MM.1S (cell line): Measurements from ENCODE around the gene CCR2.

Experiments used
- DNase-seq: peaks from one replicate; pipeline ENCODE4 v3.0.0-alpha.2; 2015
- H2AFZ ChIP-seq: fragments of 300-600 bp; sonication (generic); 2 replicates; pipeline ENCODE4 v1.6.0; 2016; ENCODE audit warnings: antibody characterized with exemption, low read length
- H3F3A ChIP-seq: fragments of 300-600 bp; sonication (generic); 2 replicates; pipeline ENCODE4 v1.6.1; 2016; ENCODE audit warnings: mild to moderate bottlenecking, antibody characterized with exemption, low read length, moderate library complexity, mixed read lengths; ENCODE audit not compliant: insufficient read depth
- H3K27ac ChIP-seq: fragments of 300-600 bp; sonication (generic); 2 replicates; pipeline ENCODE4 v1.5.1; 2016; ENCODE audit warnings: mild to moderate bottlenecking, low read length
- H3K27me3 ChIP-seq: fragments of 300-600 bp; sonication (generic); replicated peaks from 2 replicates; pipeline ENCODE4 v1.6.0; 2016; ENCODE audit warnings: low read length; ENCODE audit not compliant: insufficient read depth
- H3K36me3 ChIP-seq: fragments of 300-600 bp; sonication (generic); replicated peaks from 2 replicates; pipeline ENCODE4 v1.6.1; 2016; ENCODE audit warnings: mild to moderate bottlenecking, low read length, mixed read lengths; ENCODE audit not compliant: insufficient read depth
- H3K4me1 ChIP-seq: fragments of 300-600 bp; sonication (generic); 2 replicates; pipeline ENCODE4 v1.6.1; 2016; ENCODE audit warnings: low read length, mixed read lengths
- H3K4me2 ChIP-seq: fragments of 300-600 bp; sonication (generic); 2 replicates; pipeline ENCODE4 v1.6.0; 2016; ENCODE audit warnings: low read depth, low read length
- H3K4me3 ChIP-seq: fragments of 300-600 bp; sonication (generic); 2 replicates; pipeline ENCODE4 v1.5.1; 2016; ENCODE audit warnings: low read length, mixed read lengths
- H3K79me2 ChIP-seq: fragments of 300-600 bp; sonication (generic); 2 replicates; pipeline ENCODE4 v1.6.1; 2016; ENCODE audit warnings: mixed run types, low read length, mixed read lengths
- H3K9ac ChIP-seq: fragments of 300-600 bp; sonication (generic); 2 replicates; pipeline ENCODE4 v1.6.1; 2016; ENCODE audit warnings: low read length, mixed read lengths
- H3K9me2 ChIP-seq: fragments of 300-600 bp; sonication (generic); replicated peaks from 2 replicates; pipeline ENCODE4 v1.6.1; 2016; ENCODE audit warnings: mild to moderate bottlenecking, low read length, mixed read lengths; ENCODE audit not compliant: insufficient read depth
- H3K9me3 ChIP-seq: fragments of 300-600 bp; sonication (generic); replicated peaks from 2 replicates; pipeline ENCODE4 v1.6.1; 2016; ENCODE audit warnings: mild to moderate bottlenecking, low read length, mixed read lengths; ENCODE audit not compliant: insufficient read depth
- H4K20me1 ChIP-seq: fragments of 300-600 bp; sonication (generic); 2 replicates; pipeline ENCODE4 v1.6.1; 2016; ENCODE audit warnings: mild to moderate bottlenecking, low read length, moderate library complexity, mixed read lengths; ENCODE audit not compliant: insufficient read depth
- CTCF ChIP-seq: fragments of 300-600 bp; sonication (generic); IDR thresholded peaks from 2 replicates; pipeline ENCODE4 v1.5.1; 2016; ENCODE audit warnings: antibody characterized with exemption, low read length, mixed read lengths
- EZH2 ChIP-seq: fragments of 300-600 bp; sonication (generic); optimal IDR thresholded peaks from 2 replicates; pipeline ENCODE3; 2017; ENCODE audit warnings: low read depth, mild to moderate bottlenecking, antibody characterized with exemption, low read length, mixed read lengths
- EZH2phosphoT487 ChIP-seq: fragments of 300-600 bp; sonication (generic); IDR thresholded peaks from 2 replicates; pipeline ENCODE4 v1.6.1; 2018; ENCODE audit warnings: antibody characterized with exemption, low read length

Gene CCR2

GRCh38 chr3:46393011-46393410 is 39.1 kb downstream of the CCR2 start:
- Histone ChIP-seq H3K9me2 (no peaks in the 10 kb centered on the region), H3K27me3 (no peaks in the 10 kb centered on the region), H3K4me1 (peaks cover 73% of the 10 kb centered on the region), H3K9ac (no peak overlapping the region), H3K4me3 (no peak overlapping the region), H3K9me3 (no peaks in the 10 kb centered on the region), H3K4me2 (no peak overlapping the region), H2AFZ (no peak overlapping the region), H3F3A (peaks cover 30% of the 10 kb centered on the region), H4K20me1 (no peaks in the 10 kb centered on the region), H3K27ac (peak overlapping the region; percentile 69; the same call in 1 of the 2 replicates), H3K36me3 (no peaks in the 10 kb centered on the region), H3K79me2 (no peaks in the 10 kb centered on the region)
- TF ChIP-seq EZH2 (no peak), CTCF (no peak), EZH2phosphoT487 (no peak)
- DNase-seq: no peak

- Histone ChIP-seq H3K27me3 (no peaks in the 10 kb centered on the region), H3K9me2 (no peaks in the 10 kb centered on the region), H3K79me2 (no peaks in the 10 kb centered on the region), H3K4me3 (no peak overlapping the region), H3K4me2 (peak overlapping the region; percentile 2; the same call in 1 of the 2 replicates), H3F3A (peaks cover 30% of the 10 kb centered on the region), H3K9me3 (no peaks in the 10 kb centered on the region), H2AFZ (0 out of 2 replicates have a peak overlapping the region, but pooled peaks have one; percentile 0), H3K9ac (no peak overlapping the region), H3K36me3 (no peaks in the 10 kb centered on the region), H4K20me1 (no peaks in the 10 kb centered on the region), H3K27ac (peak overlapping the region; percentile 69), H3K4me1 (peaks cover 76% of the 10 kb centered on the region)
- TF ChIP-seq EZH2phosphoT487: no peak
- peak; percentile 70 for DNase-seq
These were observed 39.9 kb downstream of the CCR2 start for GRCh38 chr3:46393554-46394434.

DNA sequence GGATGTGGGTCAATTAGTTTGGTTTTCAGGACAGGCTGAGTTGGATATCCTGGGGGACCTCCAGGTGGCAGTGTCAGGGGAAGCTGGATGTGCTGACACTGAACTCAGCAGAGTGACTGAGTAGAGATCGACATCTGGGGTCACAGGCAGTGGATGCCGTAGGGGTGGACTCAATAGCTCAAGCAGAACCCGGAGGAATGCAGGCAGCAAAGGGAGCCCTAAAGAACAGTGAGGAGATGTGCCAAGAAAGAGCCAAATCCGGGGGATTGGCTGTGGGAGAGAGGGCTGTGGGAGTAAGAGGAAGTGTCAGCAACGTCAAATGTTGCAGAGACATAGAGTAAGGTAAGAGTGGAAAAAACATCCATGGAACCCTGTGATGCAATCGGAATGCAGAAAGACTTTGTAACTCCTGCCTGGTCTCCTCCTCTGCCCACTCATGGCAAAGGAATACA is 41.3 kb downstream of the CCR2 start:
- Histone ChIP-seq H3K79me2 (no peaks in the 10 kb centered on the region), H3F3A (peaks cover 30% of the 10 kb centered on the region), H3K9me2 (no peaks in the 10 kb centered on the region), H3K27ac (peak overlapping the region; percentile 84; the same call in 1 of the 2 replicates), H2AFZ (no peak overlapping the region), H4K20me1 (no peaks in the 10 kb centered on the region), H3K27me3 (no peaks in the 10 kb centered on the region), H3K4me2 (no peak overlapping the region), H3K4me3 (no peak overlapping the region), H3K36me3 (no peaks in the 10 kb centered on the region), H3K9ac (no peak overlapping the region), H3K9me3 (no peaks in the 10 kb centered on the region), H3K4me1 (peaks cover 88% of the 10 kb centered on the region)
- TF ChIP-seq EZH2phosphoT487 (no peak), CTCF (peak; percentile 22)
- no peak for DNase-seq
